Ishikawa (cell line): ENCODE results near the gene UQCC5.

Experiments
- CEBPB ChIP-seq: IDR thresholded peaks from 2 replicates; pipeline ENCODE4 v1.6.1; 2012
- CREB1 ChIP-seq: IDR thresholded peaks from 2 replicates; pipeline ENCODE4 v1.6.1; 2012; ENCODE audit warnings: low read depth
- EGR1 ChIP-seq: IDR thresholded peaks from 2 replicates; pipeline ENCODE4 v1.6.1; 2012
- EP300 ChIP-seq: IDR thresholded peaks from 2 replicates; pipeline ENCODE4 v1.6.1; 2012; ENCODE audit warnings: borderline replicate concordance
- FOXM1 ChIP-seq: IDR thresholded peaks from 2 replicates; pipeline ENCODE4 v1.6.1; 2012; ENCODE audit warnings: low read depth, borderline replicate concordance
- MAX ChIP-seq: IDR thresholded peaks from 2 replicates; pipeline ENCODE4 v1.6.1; 2012
- NFIC ChIP-seq: IDR thresholded peaks from 2 replicates; pipeline ENCODE4 v1.6.1; 2012
- RAD21 ChIP-seq: IDR thresholded peaks from 2 replicates; pipeline ENCODE4 v1.6.1; 2012; ENCODE audit warnings: low read depth
- REST ChIP-seq: IDR thresholded peaks from 2 replicates; pipeline ENCODE4 v1.6.1; 2012; ENCODE audit warnings: low read depth, mild to moderate bottlenecking
- TAF1 ChIP-seq: IDR thresholded peaks from 2 replicates; pipeline ENCODE4 v1.6.1; 2012; ENCODE audit warnings: low read depth, mild to moderate bottlenecking
- TCF12 ChIP-seq: IDR thresholded peaks from 2 replicates; pipeline ENCODE4 v1.6.1; 2012; ENCODE audit warnings: low read depth
- TEAD4 ChIP-seq: IDR thresholded peaks from 2 replicates; pipeline ENCODE4 v1.6.1; 2012
- YY1 ChIP-seq: IDR thresholded peaks from 2 replicates; pipeline ENCODE4 v1.6.1; 2012; ENCODE audit warnings: low read depth
- ZBTB7A ChIP-seq: IDR thresholded peaks from 2 replicates; pipeline ENCODE4 v1.6.1; 2012; ENCODE audit warnings: low read depth
- TF ChIP-seq, protein P1 (sequence below): IDR thresholded peaks from 2 replicates; pipeline ENCODE4 v1.6.1; 2012

The UQCC5 gene

DNA sequence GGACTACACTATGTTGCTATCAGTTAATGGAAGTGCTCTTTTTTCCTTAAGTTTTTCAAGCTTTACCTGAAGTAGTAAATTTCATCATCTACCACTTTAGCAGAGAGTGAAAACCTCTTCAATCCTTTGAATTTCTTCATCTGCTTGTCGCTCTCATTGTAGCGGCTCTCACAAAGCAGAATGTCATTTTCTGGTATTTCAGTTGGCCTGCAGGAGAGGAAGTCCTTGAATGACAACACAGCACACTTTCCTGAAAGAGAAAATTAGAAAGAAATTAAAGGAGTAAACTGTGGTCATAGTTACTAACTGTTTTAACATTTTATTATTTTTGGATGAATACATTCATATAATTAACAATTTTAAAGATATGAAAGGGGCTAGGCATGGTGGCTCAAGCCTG, 27.6 kb downstream of the UQCC5 start:
- TF ChIP-seq TAF1 (no peak), ZBTB7A (no peak), EP300 (no peak), CREB1 (no peak), MAX (no peak), YY1 (no peak)

GRCh38 chr3:52568069-52568468, 31.7 kb downstream of the UQCC5 start:
- TF ChIP-seq ZBTB7A (no peak), CREB1 (no peak), NFIC (no peak), CEBPB (no peak), TCF12 (no peak), RAD21 (no peak), EGR1 (no peak), MAX (no peak), EP300 (no peak), REST (no peak), YY1 (no peak), TAF1 (no peak), FOXM1 (no peak), TEAD4 (no peak)
- TF ChIP-seq, protein P1, sequence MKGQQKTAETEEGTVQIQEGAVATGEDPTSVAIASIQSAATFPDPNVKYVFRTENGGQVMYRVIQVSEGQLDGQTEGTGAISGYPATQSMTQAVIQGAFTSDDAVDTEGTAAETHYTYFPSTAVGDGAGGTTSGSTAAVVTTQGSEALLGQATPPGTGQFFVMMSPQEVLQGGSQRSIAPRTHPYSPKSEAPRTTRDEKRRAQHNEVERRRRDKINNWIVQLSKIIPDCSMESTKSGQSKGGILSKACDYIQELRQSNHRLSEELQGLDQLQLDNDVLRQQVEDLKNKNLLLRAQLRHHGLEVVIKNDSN, result no peak

GRCh38 chr3:52570076-52570475, 33.7 kb downstream of the UQCC5 start:
- TF ChIP-seq ZBTB7A (no peak), TEAD4 (no peak), CEBPB (no peak), RAD21 (no peak), MAX (no peak), YY1 (no peak), REST (no peak), FOXM1 (no peak), EGR1 (no peak), TAF1 (no peak), EP300 (no peak), CREB1 (no peak), TCF12 (no peak), NFIC (no peak)
- TF ChIP-seq, protein P1, result no peak

- TF ChIP-seq, protein P1, result no peak
- TF ChIP-seq FOXM1 (no peak), YY1 (no peak), EGR1 (no peak), TAF1 (no peak), CREB1 (no peak), CEBPB (no peak), RAD21 (no peak), TEAD4 (no peak), EP300 (no peak), ZBTB7A (no peak), TCF12 (no peak), MAX (no peak)
Observed at GRCh38 chr3:52572221-52572620, 35.8 kb downstream of the UQCC5 start.

DNA sequence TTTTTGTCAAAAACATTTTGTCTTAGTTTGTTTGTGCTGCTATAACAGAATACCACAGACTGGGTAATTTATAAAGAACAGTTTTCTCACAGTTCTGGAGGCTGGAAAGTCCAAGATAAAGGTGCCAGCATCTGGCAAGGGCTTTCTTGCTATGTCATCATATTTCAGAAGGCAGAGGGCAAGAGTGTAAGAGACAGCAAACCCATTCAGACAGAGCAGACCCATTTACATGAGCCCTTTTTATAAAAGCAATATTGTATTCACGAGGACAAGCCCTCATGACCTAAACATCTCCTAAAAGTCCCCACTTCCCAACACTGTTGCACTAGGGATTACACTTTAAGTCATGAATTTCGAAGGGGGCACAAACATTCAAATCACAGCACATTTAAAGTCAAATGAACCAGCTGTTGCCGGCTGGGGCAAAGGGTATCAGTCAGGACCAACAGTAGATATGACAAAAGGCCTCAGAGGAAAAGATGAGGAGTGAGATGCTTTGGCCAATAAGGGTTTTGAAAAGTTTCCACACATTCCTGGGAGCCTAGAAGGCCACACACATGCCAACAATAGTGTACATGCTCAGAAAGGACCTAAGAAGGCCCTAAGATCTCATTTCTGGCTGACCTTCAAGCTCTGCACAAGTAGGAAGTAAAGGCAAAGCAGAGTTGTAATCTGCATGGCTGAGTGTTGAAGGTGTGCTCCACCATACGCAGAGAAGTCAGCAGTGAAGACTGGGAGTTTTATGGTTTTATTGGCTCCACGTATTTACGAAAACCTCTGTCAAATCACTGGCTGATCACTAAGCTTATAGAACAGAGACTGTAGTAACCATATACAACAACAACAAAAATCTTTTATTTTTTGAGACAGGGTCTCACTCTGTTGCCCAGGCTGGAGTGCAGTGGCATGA, 37.9 kb downstream of the UQCC5 start:
- TF ChIP-seq ZBTB7A (no peak), YY1 (no peak), EGR1 (no peak), FOXM1 (no peak), TCF12 (no peak), CEBPB (no peak), REST (no peak), MAX (no peak)
